ENCODE data around the gene TLR2. TPM values are rescaled to one million over a fixed set of nuclear protein-coding genes. Genes with fewer than 3 reads are reported as not detected.
A peak's percentile ranks its signal among the peaks of the same experiment; 100 is the strongest.

Gene TLR2
- total RNA-seq, 1 donor from 2014 or later: 19.1 TPM

GRCh38 chr4:153747406-153747955 is 63.4 kb downstream of the TLR2 start:
- H3K36me3 ChIP-seq: no peaks in the 10 kb centered on the region
- DNase-seq (ENCODE audit: low spot score in 2 of 2): no peak
- no peaks in the 10 kb centered on the region for H3K27me3 ChIP-seq
- intact Hi-C loops (cut with DNase I): loop anchor here (5.0 kb wide), 1 partner anchor 60 kb away; no protein-coding TSS in a partner anchor
- no peaks in the 10 kb centered on the region for H3K9me3 ChIP-seq
- TF ChIP-seq CTCF (IDR thresholded peaks at IDR 0.05): no peak
- no peak overlapping the region for H3K27ac ChIP-seq
- H3K4me3 ChIP-seq: no peak overlapping the region
- peaks cover 0 to 4% of the 10 kb centered on the region in 2 donors for H3K4me1 ChIP-seq

- DNase-seq (ENCODE audit: low spot score in 2 of 2): peak; percentile 54 to 79
- Histone ChIP-seq H3K27me3 (no peaks in the 10 kb centered on the region), H3K27ac (peak overlapping the region; percentile 19 to 23), H3K36me3 (no peaks in the 10 kb centered on the region), H3K4me1 (peaks cover 0 to 4% of the 10 kb centered on the region in 2 donors), H3K4me3 (no peak overlapping the region), H3K9me3 (no peaks in the 10 kb centered on the region)
- intact Hi-C loops (cut with DNase I): loop anchor here (5.0 kb wide), 1 partner anchor 61 kb away; no protein-coding TSS in a partner anchor
- TF ChIP-seq CTCF (IDR thresholded peaks at IDR 0.05): no peak
These were observed 64.3 kb downstream of the TLR2 start for GRCh38 chr4:153748378-153748777.

GRCh38 chr4:153750197-153750817 is 66.2 kb downstream of the TLR2 start:
- Histone ChIP-seq H3K9me3 (peaks cover 0 to 3% of the 10 kb centered on the region in 2 donors), H3K27ac (no peak overlapping the region), H3K27me3 (no peaks in the 10 kb centered on the region), H3K36me3 (no peaks in the 10 kb centered on the region), H3K4me1 (peaks cover 0 to 4% of the 10 kb centered on the region in 2 donors), H3K4me3 (no peak overlapping the region)
- peak in 1 of 2 donors; percentile 78 for DNase-seq (ENCODE audit: low spot score in 2 of 2)
- intact Hi-C loops (cut with DNase I): loop anchor here (1.0 to 10.0 kb wide), 3 partner anchors 116 to 606 kb away; partner anchors contain the start of gene MND1
- peak; percentile 65 to 81 (median 79) for TF ChIP-seq CTCF (IDR thresholded peaks at IDR 0.05)

GRCh38 chr4:153755186-153755585 is 71.1 kb downstream of the TLR2 start:
- DNase-seq (ENCODE audit: low spot score in 2 of 2): no peak
- intact Hi-C loops (cut with DNase I): loop anchor here (10.0 kb wide), 1 partner anchor 610 kb away; no protein-coding TSS in a partner anchor
- H3K9me3 ChIP-seq: peaks cover 0 to 3% of the 10 kb centered on the region in 2 donors

More at GRCh38 chr4:153755186-153755585, 71.1 kb downstream of the TLR2 start:
- no peaks in the 10 kb centered on the region for H3K36me3 ChIP-seq
- no peaks in the 10 kb centered on the region for H3K27me3 ChIP-seq
- no peaks in the 10 kb centered on the region for H3K4me1 ChIP-seq
- TF ChIP-seq CTCF (IDR thresholded peaks at IDR 0.05): no peak
- H3K4me3 ChIP-seq: no peak overlapping the region
- H3K27ac ChIP-seq: no peak overlapping the region

Other genes starting within 250 kb of the TLR2 start
- 6.9 TPM for gene TMEM131L, start 217.9 kb upstream of the TLR2 start, total RNA-seq
- not detected for gene RNF175, start 75.7 kb downstream of the TLR2 start, total RNA-seq
- gene SFRP2, start 104.8 kb downstream of the TLR2 start, total RNA-seq: 56.2 TPM

Measured in ascending aorta (tissue), 2 donors.